ENCODE results near the gene KRT74.
A peak's percentile ranks its signal among the peaks of the same experiment; 100 is the strongest.

The KRT74 gene

DNA sequence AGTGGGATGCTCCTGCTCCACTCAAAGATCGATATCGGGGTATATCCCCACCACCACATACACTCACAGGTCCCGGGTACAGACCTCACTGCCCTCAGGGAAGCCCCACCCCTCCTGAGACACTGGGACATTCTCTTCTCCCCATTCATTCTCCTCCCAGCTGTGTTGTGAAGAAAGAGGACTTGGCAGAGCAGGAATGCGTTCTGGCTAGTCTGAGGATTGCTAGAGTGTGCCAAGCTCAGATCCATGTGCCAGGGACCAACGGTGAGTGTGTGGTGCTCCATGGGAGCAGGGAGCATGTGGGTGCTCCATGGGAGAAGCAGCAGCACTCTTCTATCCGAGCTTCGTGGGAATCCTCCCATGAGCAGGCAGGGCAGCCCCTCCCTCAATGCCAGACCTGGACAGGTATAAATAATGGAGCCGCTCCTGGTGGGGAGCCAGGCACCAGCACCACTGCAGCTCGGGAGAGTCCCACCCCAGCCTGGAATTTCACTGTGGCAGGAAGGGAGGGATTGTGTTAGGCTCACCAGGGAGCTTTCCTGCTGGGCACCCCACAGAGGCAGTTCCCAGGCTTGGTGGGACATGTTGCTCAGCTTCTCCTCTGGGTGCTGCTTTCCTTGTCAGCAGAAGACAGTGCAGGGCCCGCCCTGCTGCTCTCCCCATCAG is 51.2 kb downstream of the KRT74 start:
- no peak for DNase-seq (ENCODE audit: low spot score)
- FAIRE-seq, result no peak

GRCh38 chr12:52521568-52522266 is 51.9 kb downstream of the KRT74 start:
- DNase-seq (ENCODE audit: low spot score), result no peak
- no peak for FAIRE-seq

DNA sequence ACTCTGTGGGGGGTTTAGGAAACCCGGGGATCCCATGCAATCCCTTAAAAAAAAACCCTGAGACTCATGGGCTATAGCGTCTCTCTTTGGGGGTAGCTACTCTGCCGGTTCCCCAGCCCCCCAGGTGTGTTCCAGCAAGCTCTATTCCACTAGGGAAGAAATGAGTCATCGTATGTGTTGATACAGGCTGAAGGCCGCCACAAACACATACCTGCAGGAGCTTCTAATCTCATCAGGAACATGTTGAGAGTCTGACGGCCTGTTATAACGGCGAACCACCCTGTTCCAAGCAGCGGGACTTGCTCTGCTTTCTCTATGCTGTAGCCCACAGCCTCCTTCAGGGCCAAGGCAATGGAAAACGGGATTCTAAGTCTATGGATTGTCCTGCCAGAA is 52.5 kb downstream of the KRT74 start:
- FAIRE-seq (no peak), DNase-seq (ENCODE audit: low spot score) (peak; percentile 65)

GRCh38 chr12:52519826-52520662 is 53.6 kb downstream of the KRT74 start, which contains the start of gene KRT5:
Gene KRT5 (minus strand): TSS chr12:52520394. CDS start chr12:52520296, 98 bp downstream.
- DNase-seq (ENCODE audit: low spot score), result no peak
- no peak for FAIRE-seq

DNA sequence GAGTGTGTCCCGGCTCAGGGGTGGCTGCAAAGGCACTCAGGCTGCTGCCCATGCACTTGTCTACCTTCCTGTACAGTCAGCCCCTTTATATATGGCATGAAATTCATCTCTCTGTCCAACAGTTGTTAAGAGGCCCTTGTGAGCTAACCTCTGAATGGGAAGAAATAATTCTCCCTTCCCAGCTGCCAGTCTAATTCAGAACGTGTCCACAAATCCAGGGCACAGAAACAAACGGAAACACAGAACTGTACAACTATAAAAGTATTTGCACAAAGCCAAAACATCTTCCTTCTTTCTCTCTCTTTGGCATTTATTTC is 54.3 kb downstream of the KRT74 start:
- no peak for FAIRE-seq
- no peak for DNase-seq (ENCODE audit: low spot score)

GRCh38 chr12:52518574-52519386 is 54.9 kb downstream of the KRT74 start:
- DNase-seq (ENCODE audit: low spot score) (no peak), FAIRE-seq (no peak)

DNA sequence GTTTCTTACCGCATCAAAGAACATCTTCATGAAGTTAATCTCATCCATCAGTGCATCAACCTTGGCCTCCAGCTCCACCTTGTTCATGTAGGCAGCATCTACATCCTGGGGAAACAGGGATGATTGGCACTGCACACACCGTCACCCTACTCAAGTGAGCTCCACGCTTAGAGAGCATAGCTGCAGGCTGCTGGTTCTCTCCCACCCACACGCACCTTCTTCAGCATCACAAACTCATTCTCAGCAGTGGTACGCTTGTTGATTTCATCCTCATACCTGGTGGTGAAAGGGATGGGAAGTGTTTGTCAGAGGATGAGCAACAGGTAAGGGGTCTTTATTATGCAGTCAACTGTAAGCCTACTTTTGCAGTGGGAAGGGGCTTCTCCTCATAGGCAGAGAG is 55.8 kb downstream of the KRT74 start:
- FAIRE-seq, result no peak
- DNase-seq (ENCODE audit: low spot score), result no peak

- FAIRE-seq, result no peak
- no peak for DNase-seq (ENCODE audit: low spot score)
Measured at GRCh38 chr12:52517005-52517835, 56.4 kb downstream of the KRT74 start.

DNA sequence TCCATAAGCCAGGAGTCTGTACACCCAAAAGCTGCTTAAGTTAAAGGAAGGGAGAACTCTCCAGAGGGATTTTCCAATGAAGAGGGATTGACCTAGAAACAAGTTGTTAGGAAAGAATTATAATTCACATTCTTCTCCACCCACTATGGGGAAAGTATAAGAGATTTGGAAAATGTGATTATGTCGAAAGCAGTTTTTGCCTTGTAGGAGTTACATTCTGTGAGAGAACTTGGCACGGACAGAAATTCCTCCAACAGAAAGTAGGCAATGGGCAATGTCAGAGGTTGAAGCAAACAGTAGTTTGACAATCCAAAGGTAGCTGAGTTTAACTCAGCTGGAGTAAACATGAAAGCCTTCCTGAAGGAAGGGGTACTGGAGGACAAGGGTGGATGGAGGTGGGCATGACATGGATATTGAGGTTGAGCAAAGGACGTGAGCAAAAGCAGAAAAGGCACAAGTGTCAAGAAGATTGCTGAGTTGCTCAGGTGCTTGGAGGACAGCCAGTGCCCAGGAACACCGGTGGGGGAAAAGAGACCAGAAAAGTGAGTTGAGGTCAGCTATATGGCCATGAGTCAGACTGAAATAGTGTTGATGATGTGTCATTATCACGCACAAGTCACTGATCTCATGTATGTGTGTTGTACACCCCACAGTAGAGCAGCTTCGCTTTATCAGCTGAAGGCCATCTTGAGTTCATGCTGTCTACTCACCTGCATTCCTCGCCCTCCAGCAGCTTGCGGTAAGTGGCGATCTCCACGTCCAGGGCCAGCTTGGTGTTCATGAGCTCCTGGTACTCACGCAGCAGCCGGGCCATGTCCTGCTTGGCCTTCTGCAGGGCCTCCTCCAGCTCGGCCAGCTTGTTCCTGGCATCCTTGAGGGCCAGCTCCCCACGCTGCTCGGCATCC is 57.5 kb downstream of the KRT74 start:
- FAIRE-seq (peak; percentile 30), DNase-seq (ENCODE audit: low spot score) (no peak)
